ENCODE data around the gene CLCN1. TPM values are rescaled to one million over a fixed set of nuclear protein-coding genes. Genes with fewer than 3 reads are reported as not detected.

The CLCN1 gene
- total RNA-seq, 1 donor from 2014 or later: not detected

Small RNAs within 50 kb of the gene (microRNA-seq; reads per million reads assigned to microRNA genes)
- not detected for gene MIR6892 (ENCODE audit: borderline number of aligned reads)

Other genes with a start within 250 kb of the CLCN1 start
- gene PIP, start 184.0 kb upstream of the CLCN1 start, total RNA-seq: not detected
- not detected for gene TAS2R39, start 132.7 kb upstream of the CLCN1 start, total RNA-seq
- not detected for gene TAS2R40, start 94.1 kb upstream of the CLCN1 start, total RNA-seq
- gene GSTK1, start 52.7 kb upstream of the CLCN1 start, total RNA-seq: 303 TPM
- gene TMEM139, start 31.2 kb upstream of the CLCN1 start, total RNA-seq: 20.3 TPM
- gene CASP2, start 27.8 kb upstream of the CLCN1 start, total RNA-seq: 12.6 TPM
- 0.57 TPM for gene FAM131B, start 46.6 kb downstream of the CLCN1 start, total RNA-seq
- 73.9 TPM for gene ZYX, start 65.2 kb downstream of the CLCN1 start, total RNA-seq
- gene EPHA1, start 92.7 kb downstream of the CLCN1 start, total RNA-seq: not detected
- not detected for gene TAS2R60, start 127.3 kb downstream of the CLCN1 start, total RNA-seq
- gene TAS2R41, start 161.8 kb downstream of the CLCN1 start, total RNA-seq: not detected

All from left ventricle myocardium superior (tissue), 1 donor.